ENCODE measurements around the gene SYNE1. TPM values are rescaled to one million over a fixed set of nuclear protein-coding genes. Genes with fewer than 3 reads are reported as not detected.

Gene SYNE1
- total and polyA plus RNA-seq, 4 experiments from 2014 or later, result 22.5 to 228 (median 144) TPM

DNA sequence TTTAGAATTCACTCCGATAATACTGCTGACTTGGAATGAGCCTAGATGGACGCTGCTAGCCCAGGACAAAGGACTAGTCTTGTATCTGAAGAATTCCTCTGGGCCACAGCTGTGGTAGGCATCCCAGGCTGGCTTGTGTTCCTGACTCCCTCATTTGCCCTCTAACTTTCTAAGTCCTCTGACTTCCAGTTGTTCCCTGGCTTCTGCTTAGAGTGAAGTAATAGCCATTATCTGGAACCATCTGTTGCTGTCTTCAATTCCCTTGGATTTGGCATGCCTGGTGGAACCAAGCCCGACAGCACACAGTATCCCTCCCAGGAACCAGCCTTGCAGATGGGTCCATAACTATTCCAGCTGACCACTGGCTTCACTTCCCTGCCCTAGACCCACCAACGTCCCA lies 376.0 kb downstream of the SYNE1 start:
- intact Hi-C loops (cut with micrococcal nuclease), result no loop called here
- Mint-ChIP-seq H3K4me3 (no peak overlapping the region), H3K27me3 (no peaks in the 10 kb centered on the region), H3K4me1 (peaks cover 0 to 9% (median under 1%) of the 10 kb centered on the region in 4 donors), H3K27ac (peak overlapping the region in 1 of 7 donors; percentile 25), H3K9me3 (peaks cover 0 to 26% (median 15%) of the 10 kb centered on the region in 8 donors), H3K36me3 (peaks cover 74 to 86% of the 10 kb centered on the region in 2 donors)
- ChIA-PET CTCF (ENCODE audit: partially characterized antibody) (no interaction called here), POLR2A (ENCODE audit: partially characterized antibody) (no interaction called here)
- Histone ChIP-seq H3K27me3 (ENCODE audit: insufficient read depth, low read length) (no peaks in the 10 kb centered on the region), H3K27ac (ENCODE audit: low read depth, low read length) (no peak overlapping the region), H3K4me3 (ENCODE audit: low read length in 2 of 2) (no peak overlapping the region), H3K36me3 (ENCODE audit: insufficient read depth, low read length) (peaks cover 25% of the 10 kb centered on the region), H3K9me3 (ENCODE audit: control insufficient read depth in 1 of 2, low read length in 2 of 2) (no peaks in the 10 kb centered on the region), H3K4me1 (ENCODE audit: insufficient read depth, low read length) (no peaks in the 10 kb centered on the region)
- DNase-seq, result no peak

DNA sequence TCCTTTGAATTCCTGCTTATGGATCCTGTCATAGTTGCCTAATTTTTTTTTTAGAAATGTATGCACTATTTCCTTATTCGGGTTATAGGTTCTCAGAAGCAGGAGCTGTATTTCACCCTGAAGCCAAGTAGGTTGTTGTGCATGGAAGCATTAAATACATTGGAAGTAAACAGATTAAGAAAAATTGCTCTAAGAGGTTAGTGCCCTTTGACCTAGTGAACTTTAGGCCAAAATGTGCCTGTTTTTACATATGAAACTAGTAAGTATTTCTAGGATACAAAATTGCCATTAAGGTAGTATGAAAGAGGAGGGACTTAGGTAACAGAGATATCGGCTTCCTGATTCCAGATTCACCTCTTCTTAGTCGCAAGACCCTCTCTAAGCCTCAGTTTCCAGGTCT lies 377.9 kb downstream of the SYNE1 start:
- DNase-seq, result no peak
- POLR2A ChIA-PET (ENCODE audit: partially characterized antibody), result no interaction called here
- H3K36me3 ChIP-seq (ENCODE audit: insufficient read depth, low read length), result peaks cover 40% of the 10 kb centered on the region
- Mint-ChIP-seq H3K4me3 (no peak overlapping the region), H3K9me3 (peaks cover 0 to 17% (median 12%) of the 10 kb centered on the region in 8 donors), H3K36me3 (peaks cover 75 to 82% of the 10 kb centered on the region in 2 donors), H3K27me3 (no peaks in the 10 kb centered on the region), H3K4me1 (peaks cover 0 to 6% (median under 1%) of the 10 kb centered on the region in 4 donors), H3K27ac (peak overlapping the region in 2 of 7 donors; percentile 36 to 61)
- intact Hi-C loops (cut with micrococcal nuclease), result no loop called here
- no peaks in the 10 kb centered on the region for H3K9me3 ChIP-seq (ENCODE audit: control insufficient read depth in 1 of 2, low read length in 2 of 2)
- H3K4me1 ChIP-seq (ENCODE audit: insufficient read depth, low read length), result no peaks in the 10 kb centered on the region
- CTCF ChIA-PET (ENCODE audit: partially characterized antibody), result interaction anchor here (2.1 kb wide), 1 partner anchor 10 kb away, joined by 6 read pairs; no protein-coding TSS in a partner anchor
- H3K4me3 ChIP-seq (ENCODE audit: low read length in 2 of 2), result no peak overlapping the region
- no peaks in the 10 kb centered on the region for H3K27me3 ChIP-seq (ENCODE audit: insufficient read depth, low read length)
- no peak overlapping the region for H3K27ac ChIP-seq (ENCODE audit: low read depth, low read length)

DNA sequence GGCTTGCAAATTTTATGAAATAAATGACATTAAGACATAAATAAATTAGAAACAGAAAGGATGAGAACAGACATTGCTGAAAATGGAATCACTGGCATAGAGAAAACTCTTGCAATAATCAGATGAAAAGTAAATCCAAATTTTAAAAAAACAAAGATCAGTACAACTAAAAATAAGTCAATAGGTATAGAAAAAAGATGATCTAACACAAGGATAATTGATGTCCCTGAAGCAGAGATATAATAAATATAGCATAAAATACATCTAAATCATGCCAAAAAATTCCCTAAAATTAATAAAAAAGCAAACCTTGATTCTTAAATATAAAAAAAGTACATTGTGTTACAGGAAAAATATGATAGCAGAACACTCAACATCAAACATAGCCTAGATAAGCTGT lies 379.6 kb downstream of the SYNE1 start:
- DNase-seq, result no peak
- peaks cover 0 to 4% (median 0%) of the 10 kb centered on the region in 4 donors for H3K4me1 Mint-ChIP-seq
- peaks cover 44% of the 10 kb centered on the region for H3K36me3 ChIP-seq (ENCODE audit: insufficient read depth, low read length)
- H3K9me3 ChIP-seq (ENCODE audit: control insufficient read depth in 1 of 2, low read length in 2 of 2), result no peaks in the 10 kb centered on the region
- no peak overlapping the region for H3K4me3 ChIP-seq (ENCODE audit: low read length in 2 of 2)
- no peaks in the 10 kb centered on the region for H3K27me3 Mint-ChIP-seq
- intact Hi-C loops (cut with micrococcal nuclease), result no loop called here
- no peak overlapping the region for H3K4me3 Mint-ChIP-seq
- no peaks in the 10 kb centered on the region for H3K4me1 ChIP-seq (ENCODE audit: insufficient read depth, low read length)
- H3K27me3 ChIP-seq (ENCODE audit: insufficient read depth, low read length), result no peaks in the 10 kb centered on the region
- CTCF ChIA-PET (ENCODE audit: partially characterized antibody), result no interaction called here
- no peak overlapping the region for H3K27ac ChIP-seq (ENCODE audit: low read depth, low read length)
- peaks cover 76 to 78% of the 10 kb centered on the region in 2 donors for H3K36me3 Mint-ChIP-seq
- POLR2A ChIA-PET (ENCODE audit: partially characterized antibody), result no interaction called here
- H3K27ac Mint-ChIP-seq, result no peak overlapping the region
- peaks cover 0 to 4% (median 2%) of the 10 kb centered on the region in 8 donors for H3K9me3 Mint-ChIP-seq

- POLR2A ChIA-PET (ENCODE audit: partially characterized antibody), result no interaction called here
- no peak overlapping the region for H3K27ac ChIP-seq (ENCODE audit: low read depth, low read length)
- peaks cover 29% of the 10 kb centered on the region for H3K36me3 ChIP-seq (ENCODE audit: insufficient read depth, low read length)
- peaks cover 0 to 6% (median 0%) of the 10 kb centered on the region in 4 donors for H3K4me1 Mint-ChIP-seq
- no peaks in the 10 kb centered on the region for H3K9me3 Mint-ChIP-seq
- no peak overlapping the region for H3K27ac Mint-ChIP-seq
- no peak for DNase-seq
- H3K36me3 Mint-ChIP-seq, result peaks cover 54 to 69% of the 10 kb centered on the region in 2 donors
- CTCF ChIA-PET (ENCODE audit: partially characterized antibody), result no interaction called here
- no peaks in the 10 kb centered on the region for H3K27me3 Mint-ChIP-seq
- intact Hi-C loops (cut with micrococcal nuclease), result no loop called here
- H3K4me3 Mint-ChIP-seq, result no peak overlapping the region
- H3K27me3 ChIP-seq (ENCODE audit: insufficient read depth, low read length), result no peaks in the 10 kb centered on the region
- H3K9me3 ChIP-seq (ENCODE audit: control insufficient read depth in 1 of 2, low read length in 2 of 2), result no peaks in the 10 kb centered on the region
- H3K4me3 ChIP-seq (ENCODE audit: low read length in 2 of 2), result no peak overlapping the region
- no peaks in the 10 kb centered on the region for H3K4me1 ChIP-seq (ENCODE audit: insufficient read depth, low read length)
These were observed 387.0 kb downstream of the SYNE1 start for GRCh38 chr6:152250127-152250526.

DNA sequence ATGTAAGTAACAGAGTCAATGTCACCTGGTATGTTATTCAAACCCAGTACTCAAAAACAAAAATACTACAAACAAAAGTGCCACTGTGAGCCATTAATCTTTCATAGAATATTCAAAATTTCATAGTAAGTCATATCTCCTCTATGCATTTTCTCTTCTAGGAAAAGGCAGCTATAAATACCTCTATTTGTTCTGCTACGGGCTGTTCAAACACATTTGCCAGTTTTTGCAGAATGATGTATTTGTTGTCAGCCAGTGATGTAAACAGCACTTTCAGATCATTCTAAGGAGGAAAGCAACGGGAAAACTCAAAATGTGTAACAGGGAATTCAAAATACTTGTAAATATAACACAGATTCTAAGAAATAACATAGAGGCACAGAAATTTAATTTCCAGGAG lies 388.2 kb downstream of the SYNE1 start:
- Histone ChIP-seq H3K9me3 (ENCODE audit: control insufficient read depth in 1 of 2, low read length in 2 of 2) (no peaks in the 10 kb centered on the region), H3K27me3 (ENCODE audit: insufficient read depth, low read length) (no peaks in the 10 kb centered on the region), H3K27ac (ENCODE audit: low read depth, low read length) (no peak overlapping the region), H3K36me3 (ENCODE audit: insufficient read depth, low read length) (peaks cover 30% of the 10 kb centered on the region), H3K4me1 (ENCODE audit: insufficient read depth, low read length) (no peaks in the 10 kb centered on the region), H3K4me3 (ENCODE audit: low read length in 2 of 2) (no peak overlapping the region)
- no peaks in the 10 kb centered on the region for H3K27me3 Mint-ChIP-seq
- ChIA-PET POLR2A (ENCODE audit: partially characterized antibody) (no interaction called here), CTCF (ENCODE audit: partially characterized antibody) (interaction anchor here (2.4 kb wide), 1 partner anchor 90 kb away, joined by 6 read pairs; no protein-coding TSS in a partner anchor)
- H3K27ac Mint-ChIP-seq, result peak overlapping the region in 4 of 7 donors; percentile 9 to 68 (median 59)
- H3K4me1 Mint-ChIP-seq, result peaks cover 0 to 6% (median 0%) of the 10 kb centered on the region in 4 donors
- H3K4me3 Mint-ChIP-seq, result no peak overlapping the region
- H3K36me3 Mint-ChIP-seq, result peaks cover 56 to 73% of the 10 kb centered on the region in 2 donors
- intact Hi-C loops (cut with micrococcal nuclease), result no loop called here
- DNase-seq, result no peak
- no peaks in the 10 kb centered on the region for H3K9me3 Mint-ChIP-seq

- Mint-ChIP-seq H3K4me3 (no peak overlapping the region), H3K36me3 (peaks cover 53 to 69% of the 10 kb centered on the region in 2 donors), H3K27me3 (no peaks in the 10 kb centered on the region), H3K27ac (peak overlapping the region in 4 of 7 donors; percentile 6 to 59 (median 30)), H3K4me1 (peaks cover 0 to 6% (median 0%) of the 10 kb centered on the region in 4 donors), H3K9me3 (no peaks in the 10 kb centered on the region)
- POLR2A ChIA-PET (ENCODE audit: partially characterized antibody), result no interaction called here
- peaks cover 34% of the 10 kb centered on the region for H3K36me3 ChIP-seq (ENCODE audit: insufficient read depth, low read length)
- intact Hi-C loops (cut with micrococcal nuclease), result no loop called here
- no peak overlapping the region for H3K27ac ChIP-seq (ENCODE audit: low read depth, low read length)
- no peak for DNase-seq
- H3K4me3 ChIP-seq (ENCODE audit: low read length in 2 of 2), result no peak overlapping the region
- H3K9me3 ChIP-seq (ENCODE audit: control insufficient read depth in 1 of 2, low read length in 2 of 2), result no peaks in the 10 kb centered on the region
- CTCF ChIA-PET (ENCODE audit: partially characterized antibody), result interaction anchor here (1.2 kb wide), 1 partner anchor 22 kb away, joined by 3 read pairs; no protein-coding TSS in a partner anchor
- no peaks in the 10 kb centered on the region for H3K4me1 ChIP-seq (ENCODE audit: insufficient read depth, low read length)
- H3K27me3 ChIP-seq (ENCODE audit: insufficient read depth, low read length), result no peaks in the 10 kb centered on the region
These were observed 390.4 kb downstream of the SYNE1 start for GRCh38 chr6:152246554-152247337.

- Mint-ChIP-seq H3K36me3 (peaks cover 68 to 78% of the 10 kb centered on the region in 2 donors), H3K27ac (peak overlapping the region in 5 of 7 donors; percentile 12 to 53 (median 42)), H3K27me3 (no peaks in the 10 kb centered on the region), H3K4me1 (peaks cover 0 to 4% (median 0%) of the 10 kb centered on the region in 4 donors), H3K4me3 (no peak overlapping the region), H3K9me3 (no peaks in the 10 kb centered on the region)
- Histone ChIP-seq H3K4me1 (ENCODE audit: insufficient read depth, low read length) (no peaks in the 10 kb centered on the region), H3K4me3 (ENCODE audit: low read length in 2 of 2) (no peak overlapping the region), H3K27ac (ENCODE audit: low read depth, low read length) (no peak overlapping the region), H3K36me3 (ENCODE audit: insufficient read depth, low read length) (peaks cover 49% of the 10 kb centered on the region), H3K9me3 (ENCODE audit: control insufficient read depth in 1 of 2, low read length in 2 of 2) (no peaks in the 10 kb centered on the region), H3K27me3 (ENCODE audit: insufficient read depth, low read length) (no peaks in the 10 kb centered on the region)
- POLR2A ChIA-PET (ENCODE audit: partially characterized antibody), result no interaction called here
- DNase-seq, result no peak
- intact Hi-C loops (cut with micrococcal nuclease), result loop anchor here (5.0 kb wide), 1 partner anchor 73 kb away; no protein-coding TSS in a partner anchor
- CTCF ChIA-PET (ENCODE audit: partially characterized antibody), result interaction anchor here (1.1 kb wide), 1 partner anchor 93 kb away, joined by 3 read pairs; no protein-coding TSS in a partner anchor
These were observed 392.0 kb downstream of the SYNE1 start for GRCh38 chr6:152244998-152245630.
